Aorta (tissue), 5 donors: ENCODE results near the gene HHLA2. TPM values are rescaled to one million over a fixed set of nuclear protein-coding genes. Genes with fewer than 3 reads are reported as not detected.

ENCODE experiments used
- ATAC-seq: fragments of 200-7000 bp; cut with Tn5 transposase; one replicate; pipeline ENCODE4 v1.9.1; 2022; ENCODE audit warnings: moderate library complexity; ENCODE audit not compliant: low FRiP score
- DNase-seq, 2 donors: peaks; one replicate each; pipeline ENCODE4 v3.0.0-alpha.2; 2020
- H3K27ac ChIP-seq, 2 donors: one replicate each; pipeline ENCODE4 v1.5.1; 2013; ENCODE audit warnings: low read length in 2 of 2, mild to moderate bottlenecking in 2 of 2, moderate library complexity in 2 of 2, control low read depth in 1 of 2, inconsistent platforms in 1 of 2, low read depth in 1 of 2
- H3K27me3 ChIP-seq, 2 donors: one replicate each; pipeline ENCODE4 v1.6.1; 2013; ENCODE audit warnings: control low read depth in 1 of 2, low read length in 1 of 2, mild to moderate bottlenecking in 1 of 2, moderate library complexity in 1 of 2; ENCODE audit not compliant: insufficient read depth in 2 of 2, control insufficient read depth in 1 of 2
- H3K36me3 ChIP-seq, 2 donors: one replicate each; pipeline ENCODE4 v1.6.1; 2013; ENCODE audit warnings: control low read depth in 1 of 2, low read length in 1 of 2, mild to moderate bottlenecking in 1 of 2; ENCODE audit not compliant: insufficient read depth in 2 of 2, control insufficient read depth in 1 of 2
- H3K4me1 ChIP-seq, 2 donors: one replicate each; pipeline ENCODE4 v1.6.1; 2013; ENCODE audit warnings: low read length in 2 of 2, control low read depth in 1 of 2, mild to moderate bottlenecking in 1 of 2, moderate library complexity in 1 of 2; ENCODE audit not compliant: insufficient read depth in 2 of 2, control insufficient read depth in 1 of 2
- H3K4me3 ChIP-seq, 2 donors: one replicate each; pipeline ENCODE4 v1.5.1; 2013; ENCODE audit warnings: low read length in 2 of 2, control low read depth in 1 of 2, mild to moderate bottlenecking in 1 of 2
- H3K9me3 ChIP-seq: one replicate; pipeline ENCODE4 v1.6.1; 2013; ENCODE audit warnings: mild to moderate bottlenecking, low read length; ENCODE audit not compliant: control insufficient read depth
- WGBS, 2 donors: extraction: QIAGEN DNeasy Blood & Tissue Kit; methylation state at CpG; one replicate each; pipeline ENCODE4 v1.1.7; 2013; 5-methylcytosine and 5-hydroxymethylcytosine counted together
- intact Hi-C, 2 donors: fragments of 100-400 bp; cut with DNase I; formaldehyde crosslinking; loops; one replicate each; pipeline versions ENCODE4 v1.14.2 to v1.15.0; 2022
- polyA plus RNA-seq, 2 donors: library from polyadenylated mRNA; stranded (reverse); fragments of 200-250 nt; gene quantifications; one replicate each; pipeline ENCODE4 v1.2.3, GENCODE V29; 2013
- total RNA-seq, 2 donors: library from RNA; stranded (reverse); fragmentation: NEBNext Ultra II Directional; extraction: Animal tissue kit (Norgen Biotek cat#: 25700); gene quantifications; one replicate each; pipeline ENCODE4 v1.2.1, GENCODE V29; 2021
- donor health status: healthy with polysubstance abuse.
- donor health status: Bipolar disorder and iron deficiency.
- donor health status: DM: no; HTN: no; CAD: no.
- donor health status: DM: no; HTN: no; CAD: no.
- donor health status: DM: yes; HTN: yes; CAD: no.

Gene HHLA2
- total and polyA plus RNA-seq, 4 donors: 0.64 to 10.6 TPM; not detected in 2

DNA sequence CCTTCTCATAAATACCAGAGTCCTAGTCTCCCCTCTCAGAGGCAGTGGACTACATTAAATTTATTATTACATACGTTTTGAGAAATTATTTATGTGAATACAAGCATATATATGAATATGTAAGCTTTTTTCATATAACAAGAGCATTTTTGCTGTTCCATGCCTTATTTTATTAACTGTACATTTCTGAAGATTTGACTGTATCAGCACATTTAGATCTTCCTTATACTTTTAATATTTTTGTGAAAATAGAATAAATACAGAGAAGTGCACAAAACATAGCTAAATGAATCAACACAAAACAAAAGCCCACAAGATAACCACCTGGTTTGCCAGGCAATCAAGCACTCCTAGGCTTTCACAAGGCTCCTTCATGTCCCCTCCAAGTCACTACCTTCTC lies 27.8 kb downstream of the HHLA2 start:
- Histone ChIP-seq H3K9me3 (no peaks in the 10 kb centered on the region), H3K27ac (no peak overlapping the region), H3K4me3 (no peak overlapping the region), H3K27me3 (no peaks in the 10 kb centered on the region), H3K4me1 (peaks cover 1 to 3% of the 10 kb centered on the region in 2 donors), H3K36me3 (no peaks in the 10 kb centered on the region)
- DNase-seq (no peak), ATAC-seq (no peak)
- intact Hi-C loops: no loop called here
- WGBS, 2 donors: 64 to 67% methylated on average over 1 of the region's 1 CpG

DNA sequence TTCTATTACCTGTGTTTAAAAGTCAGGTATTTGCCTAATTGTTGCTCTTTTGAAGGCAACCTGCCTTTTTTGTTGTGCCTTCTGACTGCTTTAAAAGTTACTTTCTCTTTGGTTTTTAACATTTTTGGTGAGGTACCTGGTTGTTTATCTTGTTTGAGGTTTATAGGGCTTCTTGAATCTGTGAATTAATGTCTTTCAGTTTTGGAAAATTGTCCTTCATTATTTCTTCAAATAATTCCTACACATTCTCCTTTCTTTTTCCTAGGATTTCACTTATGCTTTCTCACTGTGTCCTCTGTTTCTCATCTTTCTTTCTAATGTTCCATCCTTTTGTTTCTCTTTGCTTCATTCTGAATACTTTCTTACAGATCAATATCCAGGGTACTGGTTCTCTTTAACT lies 30.8 kb downstream of the HHLA2 start:
- intact Hi-C loops: no loop called here
- no peaks in the 10 kb centered on the region for H3K27me3 ChIP-seq
- ATAC-seq (no peak), DNase-seq (no peak)
- H3K9me3 ChIP-seq: no peaks in the 10 kb centered on the region
- H3K4me3 ChIP-seq: no peak overlapping the region
- H3K4me1 ChIP-seq: peaks cover 3 to 5% of the 10 kb centered on the region in 2 donors
- H3K36me3 ChIP-seq: no peaks in the 10 kb centered on the region
- H3K27ac ChIP-seq: no peak overlapping the region

DNA sequence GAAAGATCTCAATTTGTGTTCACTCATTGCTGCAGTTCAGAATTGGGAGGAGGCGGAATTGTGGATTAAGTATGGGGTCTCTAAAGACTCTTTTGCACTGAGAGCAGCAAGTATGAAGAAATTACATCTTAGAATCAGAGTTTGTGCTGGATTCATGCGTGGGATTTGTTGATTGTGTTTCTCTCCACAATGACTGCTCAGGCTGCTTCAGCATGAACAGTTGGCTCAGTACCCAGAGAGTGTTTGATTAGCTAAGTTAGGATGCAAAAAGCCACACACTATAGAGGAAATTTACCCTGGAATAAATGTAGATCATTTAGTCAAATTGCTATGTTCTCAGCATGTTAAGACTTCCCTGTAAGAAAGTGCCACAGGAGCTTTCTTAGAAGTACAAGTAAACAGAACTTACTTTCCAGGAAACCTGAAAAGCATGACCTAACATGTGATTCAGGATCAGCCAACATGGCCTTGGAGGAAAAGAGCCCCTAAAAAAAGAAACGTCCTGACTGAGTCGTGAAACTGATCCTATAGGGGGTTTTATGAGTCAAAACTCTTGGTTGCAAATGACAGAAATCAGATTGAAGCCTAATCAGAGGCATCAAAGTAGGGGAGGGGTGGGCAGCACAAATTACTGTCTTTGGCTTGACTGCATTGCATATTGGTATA lies 32.6 kb downstream of the HHLA2 start:
- no peaks in the 10 kb centered on the region for H3K9me3 ChIP-seq
- no peaks in the 10 kb centered on the region for H3K36me3 ChIP-seq
- no peaks in the 10 kb centered on the region for H3K27me3 ChIP-seq
- no peak overlapping the region for H3K27ac ChIP-seq
- ATAC-seq (no peak), DNase-seq (no peak)
- peaks cover 3 to 5% of the 10 kb centered on the region in 2 donors for H3K4me1 ChIP-seq
- intact Hi-C loops: no loop called here
- 24 to 29% methylated on average over 4 of the region's 4 CpGs for WGBS, 2 donors
- no peak overlapping the region for H3K4me3 ChIP-seq

DNA sequence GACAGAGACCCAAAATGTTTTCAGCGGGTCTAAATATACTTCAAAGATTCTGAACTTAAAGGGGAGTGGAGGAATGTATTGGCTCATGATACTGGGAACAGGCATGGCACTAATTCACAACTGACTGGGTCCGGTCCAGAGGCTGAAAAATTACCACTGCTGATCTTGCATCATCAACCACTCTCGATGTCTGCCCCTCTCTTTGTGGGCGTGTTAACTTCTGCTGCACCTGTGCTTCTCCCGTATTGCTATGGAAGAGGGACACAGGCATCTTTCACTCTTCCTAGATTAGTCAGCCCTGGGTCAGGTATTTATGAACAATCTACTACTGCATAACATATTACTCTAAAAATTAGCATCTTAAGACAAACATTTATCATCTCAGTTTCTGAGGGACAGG lies 33.2 kb downstream of the HHLA2 start:
- Histone ChIP-seq H3K4me3 (no peak overlapping the region), H3K27ac (no peak overlapping the region), H3K36me3 (no peaks in the 10 kb centered on the region), H3K27me3 (no peaks in the 10 kb centered on the region), H3K4me1 (peaks cover 3 to 5% of the 10 kb centered on the region in 2 donors), H3K9me3 (no peaks in the 10 kb centered on the region)
- WGBS, 2 donors: 8 to 16% methylated on average over 5 of the region's 5 CpGs
- ATAC-seq (no peak), DNase-seq (no peak)
- intact Hi-C loops: no loop called here

DNA sequence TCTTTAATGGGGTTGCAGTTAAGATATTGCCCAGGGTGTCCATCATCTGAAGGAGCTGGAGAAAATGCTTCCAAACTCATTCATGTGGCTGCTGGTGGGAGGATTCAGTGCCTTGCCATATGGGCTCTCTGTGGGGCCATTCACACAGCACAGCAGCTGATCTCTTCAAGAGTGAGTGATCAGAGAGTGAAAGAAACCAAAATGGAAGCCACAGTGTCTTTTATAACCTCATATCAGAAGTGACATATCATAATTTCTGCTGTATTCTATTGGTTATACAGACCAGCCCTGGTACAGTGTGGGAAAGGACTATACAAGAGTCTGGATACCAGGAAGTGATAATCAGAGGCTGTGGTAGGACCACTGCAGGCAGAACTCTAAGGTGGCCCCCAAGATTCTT lies 33.6 kb downstream of the HHLA2 start:
- Histone ChIP-seq H3K27me3 (no peaks in the 10 kb centered on the region), H3K4me1 (peaks cover 3 to 5% of the 10 kb centered on the region in 2 donors), H3K27ac (no peak overlapping the region), H3K4me3 (no peak overlapping the region), H3K9me3 (no peaks in the 10 kb centered on the region), H3K36me3 (no peaks in the 10 kb centered on the region)
- DNase-seq (no peak), ATAC-seq (no peak)
- intact Hi-C loops: no loop called here

DNA sequence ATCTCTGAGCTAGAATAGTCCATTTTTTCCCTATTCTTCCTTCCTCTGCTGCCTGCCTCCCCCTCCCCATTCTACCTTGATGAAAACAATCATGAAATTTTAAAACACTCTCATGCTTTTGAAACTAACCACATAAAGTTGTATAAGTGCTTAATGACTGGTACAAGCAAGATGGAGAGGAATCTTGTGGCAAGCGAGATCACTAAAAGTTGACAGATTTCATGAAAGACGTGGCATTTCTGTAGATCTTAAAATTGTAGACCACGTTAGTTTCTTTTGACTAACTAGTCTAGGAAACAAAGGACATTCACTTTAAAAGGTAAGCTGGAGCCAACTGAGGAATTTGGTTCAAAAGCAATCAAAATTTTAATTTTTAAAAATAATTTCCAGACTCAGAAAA lies 35.4 kb downstream of the HHLA2 start:
- ATAC-seq: no peak
- H3K36me3 ChIP-seq: no peaks in the 10 kb centered on the region
- 94 to 96% methylated on average over 3 of the region's 3 CpGs for WGBS, 2 donors
- H3K4me3 ChIP-seq: no peak overlapping the region
- H3K9me3 ChIP-seq: no peaks in the 10 kb centered on the region
- intact Hi-C loops: no loop called here
- no peak overlapping the region for H3K27ac ChIP-seq
- no peak for DNase-seq
- H3K4me1 ChIP-seq: peaks cover 3 to 5% of the 10 kb centered on the region in 2 donors
- no peaks in the 10 kb centered on the region for H3K27me3 ChIP-seq

DNA sequence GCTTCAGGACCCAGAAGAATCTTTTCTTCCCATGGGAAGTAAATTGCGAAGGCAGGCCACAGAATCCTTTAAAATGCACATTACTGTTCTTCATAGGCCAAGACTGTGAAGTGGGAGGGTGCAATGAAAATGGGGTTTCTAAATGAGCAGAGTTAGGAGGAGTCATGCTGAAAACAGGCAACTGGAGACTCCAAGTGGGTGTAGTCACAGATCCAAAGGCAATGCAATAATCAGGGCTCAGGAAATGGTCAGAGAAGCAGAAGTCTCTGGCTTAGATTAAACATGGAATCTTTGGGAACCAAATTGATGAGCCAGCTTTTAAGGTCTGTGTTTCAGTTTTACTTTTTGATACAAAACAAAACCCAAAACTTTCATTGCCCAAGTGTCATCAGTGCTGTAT lies 37.6 kb downstream of the HHLA2 start:
- 93 to 99% methylated on average over 1 of the region's 1 CpG for WGBS, 2 donors
- H3K9me3 ChIP-seq: no peaks in the 10 kb centered on the region
- no peak for ATAC-seq
- no peak overlapping the region for H3K4me3 ChIP-seq
- H3K4me1 ChIP-seq: peaks cover 3 to 4% of the 10 kb centered on the region in 2 donors
- H3K36me3 ChIP-seq: no peaks in the 10 kb centered on the region
- no peak for DNase-seq
- H3K27me3 ChIP-seq: no peaks in the 10 kb centered on the region
- intact Hi-C loops: no loop called here
- no peak overlapping the region for H3K27ac ChIP-seq

DNA sequence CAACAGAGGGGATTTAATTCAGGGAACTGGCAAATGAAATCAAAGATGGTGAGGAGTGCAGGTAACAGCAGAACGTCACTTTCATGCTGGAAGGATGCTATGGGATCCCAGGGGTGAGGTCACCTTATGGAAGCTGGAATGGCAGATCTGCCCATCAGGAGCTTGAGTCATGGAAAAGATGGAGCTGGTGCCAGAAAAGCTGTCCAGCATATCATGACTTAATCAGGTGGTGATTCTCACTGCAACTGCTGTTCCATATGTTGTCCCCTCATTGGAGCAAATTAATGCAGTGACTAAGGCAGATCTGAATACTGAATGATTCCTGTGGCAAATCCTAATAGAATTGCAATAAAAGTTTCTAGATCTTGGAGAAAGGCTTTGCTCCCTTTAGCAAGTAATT lies 38.4 kb downstream of the HHLA2 start:
- WGBS, 2 donors: 90 to 94% methylated on average over 1 of the region's 1 CpG
- Histone ChIP-seq H3K4me3 (no peak overlapping the region), H3K27ac (no peak overlapping the region), H3K4me1 (peaks cover 0 to 1% of the 10 kb centered on the region in 2 donors), H3K36me3 (no peaks in the 10 kb centered on the region), H3K27me3 (no peaks in the 10 kb centered on the region), H3K9me3 (no peaks in the 10 kb centered on the region)
- intact Hi-C loops: no loop called here
- DNase-seq (no peak), ATAC-seq (no peak)

DNA sequence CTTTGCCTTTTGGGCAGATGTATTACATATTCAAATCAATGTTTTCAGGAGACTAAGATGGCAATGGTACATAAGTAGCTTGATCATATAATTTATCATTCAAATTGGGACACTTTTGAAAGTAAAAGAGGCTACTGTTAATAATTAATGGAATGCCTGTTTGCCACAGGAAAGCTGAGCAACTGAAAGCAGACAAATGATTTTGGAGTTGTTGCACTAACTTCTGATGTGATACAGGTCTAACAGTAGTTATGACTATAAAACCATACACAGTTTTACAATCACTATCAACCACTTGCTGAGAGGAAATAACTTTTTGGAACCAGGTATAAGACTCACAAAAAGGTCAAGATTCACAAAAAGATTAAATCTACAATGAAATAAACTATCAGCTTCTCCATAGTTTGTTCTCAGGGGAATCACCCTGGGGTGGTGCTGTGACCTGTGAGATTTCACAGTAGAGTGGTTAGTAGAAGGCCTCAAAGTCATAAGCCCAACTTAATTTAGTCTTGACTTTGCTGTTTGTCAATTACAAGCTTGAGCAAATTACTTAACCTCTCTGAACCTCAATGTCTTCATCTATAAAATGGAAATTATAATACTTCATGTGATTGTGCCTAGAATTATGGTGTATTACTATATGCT lies 42.7 kb downstream of the HHLA2 start:
- DNase-seq: no peak
- Histone ChIP-seq H3K4me1 (no peaks in the 10 kb centered on the region), H3K36me3 (no peaks in the 10 kb centered on the region), H3K27ac (no peak overlapping the region), H3K9me3 (no peaks in the 10 kb centered on the region), H3K4me3 (no peak overlapping the region), H3K27me3 (no peaks in the 10 kb centered on the region)
- ATAC-seq: no peak
- intact Hi-C loops: no loop called here
